ENCODE data around the gene CERS6.

The CERS6 gene

GRCh38 chr2:168443818-168444217 is 12.3 kb upstream of the CERS6 start:
- no peak for FAIRE-seq

- no peak for FAIRE-seq
Measured at GRCh38 chr2:168445960-168446359, 10.1 kb upstream of the CERS6 start.

GRCh38 chr2:168448980-168449379 is 7.1 kb upstream of the CERS6 start:
- no peak for FAIRE-seq

- FAIRE-seq = no peak
Measured at GRCh38 chr2:168449419-168449818, 6.7 kb upstream of the CERS6 start.

- no peak for FAIRE-seq
Measured at GRCh38 chr2:168450171-168450570, 5.9 kb upstream of the CERS6 start.

GRCh38 chr2:168450732-168451131 is 5.3 kb upstream of the CERS6 start:
- no peak for FAIRE-seq

GRCh38 chr2:168452781-168453180 is 3.3 kb upstream of the CERS6 start:
- no peak for FAIRE-seq

GRCh38 chr2:168453404-168453803 is 2.7 kb upstream of the CERS6 start:
- FAIRE-seq = no peak

- no peak for FAIRE-seq
Measured at GRCh38 chr2:168454737-168455644, 1.1 kb upstream of the CERS6 start.

GRCh38 chr2:168456521-168457189 is 583 bp downstream of the CERS6 start:
- no peak for FAIRE-seq

- FAIRE-seq = no peak
Measured at GRCh38 chr2:168457190-168457895, 1.3 kb downstream of the CERS6 start.

- no peak for FAIRE-seq
Measured at GRCh38 chr2:168458139-168458538, 2.1 kb downstream of the CERS6 start.

GRCh38 chr2:168459256-168459655 is 3.2 kb downstream of the CERS6 start:
- FAIRE-seq = no peak

GRCh38 chr2:168460571-168460970 is 4.5 kb downstream of the CERS6 start:
- no peak for FAIRE-seq

GRCh38 chr2:168461178-168461941 is 5.3 kb downstream of the CERS6 start:
- FAIRE-seq = no peak

GRCh38 chr2:168461942-168462331 is 5.9 kb downstream of the CERS6 start:
- FAIRE-seq = no peak

- no peak for FAIRE-seq
Measured at GRCh38 chr2:168462543-168463045, 6.5 kb downstream of the CERS6 start.

- no peak for FAIRE-seq
Measured at GRCh38 chr2:168465594-168465993, 9.5 kb downstream of the CERS6 start.

- no peak for FAIRE-seq
Measured at GRCh38 chr2:168466190-168466737, 10.2 kb downstream of the CERS6 start.

- FAIRE-seq = no peak
Measured at GRCh38 chr2:168466834-168467565, 10.9 kb downstream of the CERS6 start.

- FAIRE-seq = no peak
Measured at GRCh38 chr2:168467729-168468128, 11.7 kb downstream of the CERS6 start.

GRCh38 chr2:168468354-168468753 is 12.3 kb downstream of the CERS6 start:
- FAIRE-seq = no peak

All from TTC549 (cell line).